HepG2 (cell line): ENCODE data around the gene CTNND2. TPM values are rescaled to one million over a fixed set of nuclear protein-coding genes. Genes with fewer than 3 reads are reported as not detected.

Source experiments
- ATAC-seq: fragments of 200-7000 bp; cut with Tn5 transposase; 3 replicates; pipeline ENCODE4 v1.9.1; 2020; ENCODE audit warnings: mild to moderate bottlenecking, moderate library complexity
- BruUV-seq: library from RNA; stranded (reverse); fragments of 400-500 nt; replicated peaks from 2 replicates; lab custom pipeline; 2021; lab: Mats Ljungman, UMichigan
- CTCF ChIA-PET: fragments of 300-600 bp; formaldehyde crosslinking; extraction: SDS; loops from one replicate; lab custom pipeline; 2021; ENCODE audit warnings: low total read pairs, inconsistent platforms, low intra/inter-chr PET ratio; lab: Yijun Ruan, JAX
- POLR2A ChIA-PET: fragments of 350-600 bp; sonication (Branson Sonifier 250); formaldehyde crosslinking; loops from one replicate; lab custom pipeline; 2020; ENCODE audit warnings: antibody characterized with exemption, inconsistent platforms; lab: Yijun Ruan, JAX
- DNase-seq: peaks from one replicate; pipeline ENCODE4 v3.0.0-alpha.2; 2015; ENCODE audit warnings: low spot score
- FAIRE-seq: peaks from 3 replicates; lab custom pipeline; 2011; peaks lifted over from hg19 to GRCh38; lab: Jason Lieb, UNC
- H2AFZ ChIP-seq: one replicate; pipeline ENCODE4 v1.6.1; 2011; ENCODE audit warnings: low read length, inconsistent platforms
- H3K27ac ChIP-seq: fragments of 300-600 bp; 3 replicates; pipeline ENCODE4 v1.8.0; 2011; ENCODE audit warnings: mixed run types, mild to moderate bottlenecking, mixed read lengths, low read length, inconsistent platforms; ENCODE audit not compliant: insufficient read depth; ENCODE audit errors: extremely low read length
- H3K27me3 ChIP-seq, 2 experiments: fragments of 200-600 bp in 1 of 2; 2 replicates in 1 of 2; 3 replicates in 1 of 2; pipeline versions ENCODE4 v1.6.0 to v1.8.0; 2011; ENCODE audit warnings: low read length in 2 of 2, mild to moderate bottlenecking in 2 of 2, moderate library complexity in 2 of 2, inconsistent platforms in 1 of 2; ENCODE audit not compliant: insufficient read depth in 2 of 2, control insufficient read depth in 1 of 2
- H3K36me3 ChIP-seq, 2 experiments: fragments of 200-600 bp in 1 of 2; replicated peaks in 1 of 2; 2 replicates in 1 of 2; 3 replicates in 1 of 2; pipeline versions ENCODE4 v1.5.1 to v1.8.0; 2011; ENCODE audit warnings: low read length in 2 of 2, inconsistent platforms in 1 of 2; ENCODE audit not compliant: insufficient read depth in 2 of 2, control insufficient read depth in 1 of 2
- H3K4me1 ChIP-seq: 2 replicates; pipeline ENCODE4 v1.5.1; 2012; ENCODE audit warnings: low read length, inconsistent platforms; ENCODE audit not compliant: insufficient read depth
- H3K4me2 ChIP-seq: 2 replicates; pipeline ENCODE4 v1.6.0; 2011; ENCODE audit warnings: low read depth, low read length, inconsistent platforms
- H3K4me3 ChIP-seq, 3 experiments: fragments of 200-600 bp in 1 of 3; sonication (generic), shearing (Covaris generic) in 1 of 3; replicated peaks in 1 of 3; 2 replicates each; pipeline ENCODE4 v1.5.1; 2011 to 2016; ENCODE audit warnings: low read length in 3 of 3, inconsistent platforms in 2 of 3, low read depth in 2 of 3, mild to moderate bottlenecking in 2 of 3, control low read depth in 1 of 3, mixed read lengths in 1 of 3; ENCODE audit not compliant: insufficient read depth in 1 of 3
- H3K79me2 ChIP-seq: one replicate; pipeline ENCODE4 v1.6.1; 2011; ENCODE audit warnings: low read length, inconsistent platforms; ENCODE audit not compliant: insufficient read depth
- H3K9ac ChIP-seq: 2 replicates; pipeline ENCODE4 v1.6.0; 2011; ENCODE audit warnings: mild to moderate bottlenecking, low read depth, low read length, inconsistent platforms; ENCODE audit not compliant: insufficient read depth
- H3K9me3 ChIP-seq: 2 replicates; pipeline ENCODE4 v1.5.1; 2012; ENCODE audit warnings: mild to moderate bottlenecking, low read length
- H4K20me1 ChIP-seq: 2 replicates; pipeline ENCODE4 v1.6.0; 2011; ENCODE audit warnings: inconsistent platforms, mild to moderate bottlenecking, low read length, moderate library complexity; ENCODE audit not compliant: insufficient read depth
- CAMTA2 ChIP-seq: sonication (generic); formaldehyde crosslinking; IDR thresholded peaks from 2 replicates; pipeline ENCODE4 v1.4.0; 2020; ENCODE audit warnings: mild to moderate bottlenecking, missing genetic modification reagents, borderline replicate concordance
- ELK4 ChIP-seq: sonication (generic); formaldehyde crosslinking; IDR thresholded peaks from 2 replicates; pipeline ENCODE4 v1.9.0; 2021; ENCODE audit warnings: missing genetic modification reagents, borderline replicate concordance
- HIVEP1 ChIP-seq: sonication (generic); formaldehyde crosslinking; IDR thresholded peaks from 2 replicates; pipeline ENCODE4 v1.4.0; 2020; ENCODE audit warnings: mild to moderate bottlenecking, missing genetic modification reagents
- HNF4G ChIP-seq, 2 experiments: sonication (generic) in 1 of 2; formaldehyde crosslinking in 1 of 2; IDR thresholded peaks; 2 replicates each; pipeline versions ENCODE4 v1.4.0 to v1.6.1; 2011 to 2020; ENCODE audit warnings: borderline replicate concordance in 2 of 2, low read depth in 2 of 2, mild to moderate bottlenecking in 2 of 2, low read length in 1 of 2, missing genetic modification reagents in 1 of 2, moderate library complexity in 1 of 2
- HOXA5 ChIP-seq: sonication (generic); formaldehyde crosslinking; IDR thresholded peaks from 2 replicates; pipeline ENCODE4 v1.4.0; 2020; ENCODE audit warnings: missing genetic modification reagents
- NAIF1 ChIP-seq: sonication (generic); formaldehyde crosslinking; IDR thresholded peaks from 2 replicates; pipeline ENCODE4 v1.5.0; 2020; ENCODE audit warnings: mild to moderate bottlenecking, missing genetic modification reagents, borderline replicate concordance
- PREB ChIP-seq: sonication (generic); formaldehyde crosslinking; IDR thresholded peaks from 2 replicates; pipeline ENCODE4 v1.4.0; 2020; ENCODE audit warnings: missing genetic modification reagents
- SNAPC4 ChIP-seq: sonication (generic); formaldehyde crosslinking; IDR thresholded peaks from 2 replicates; pipeline ENCODE4 v1.4.0; 2020; ENCODE audit warnings: mild to moderate bottlenecking, missing genetic modification reagents
- TCF12 ChIP-seq, 2 experiments: fragments of 450-650 bp in 1 of 2; sonication (generic) in 1 of 2; formaldehyde crosslinking in 1 of 2; IDR thresholded peaks; 2 replicates each; pipeline versions ENCODE4 v1.6.1 to v1.8.0; 2017 to 2022; ENCODE audit warnings: antibody characterized with exemption in 1 of 2, mild to moderate bottlenecking in 1 of 2, missing genetic modification reagents in 1 of 2, moderate library complexity in 1 of 2
- ZNF281 ChIP-seq: sonication (generic); formaldehyde crosslinking; IDR thresholded peaks from 2 replicates; pipeline ENCODE4 v1.4.0; 2020; ENCODE audit warnings: missing genetic modification reagents, borderline replicate concordance
- ZNF747 ChIP-seq: sonication (generic); formaldehyde crosslinking; IDR thresholded peaks from 2 replicates; pipeline ENCODE4 v1.8.1; 2023; ENCODE audit warnings: missing genetic modification reagents, mild to moderate bottlenecking, borderline replicate concordance
- WGBS: methylation state at CpG from one replicate; pipeline ENCODE4 v1.1.6; 2017; ENCODE audit warnings: low lambda C conversion rate; 5-methylcytosine and 5-hydroxymethylcytosine counted together
- in situ Hi-C: cut with HindIII; loops from 2 replicates; pipeline ENCODE4 v1.10.0; 2017; ENCODE audit warnings: low pct_unique_long_range_greater_than_20kb; ENCODE audit not compliant: extremely low pct_ligation_motif_present
- intact Hi-C: fragments of 100-400 bp; cut with micrococcal nuclease; formaldehyde crosslinking; loops from one replicate; pipeline ENCODE4 v1.10.0; 2022; ENCODE audit not compliant: unreplicated experiment
- polyA plus RNA-seq, 8 experiments: library from polyadenylated mRNA; depleted of rRNA in 3 of 8; stranded (reverse) in 7 of 8; unstranded in 1 of 8; fragments of >200 nt; fragmentation: Illumina TruSeq in 4 of 8; extraction: Trizol in 4 of 8; gene quantifications; 2 replicates each; pipeline versions ENCODE4 v1.2.1 to v1.2.3, GENCODE V29; 2011 to 2016; ENCODE audit warnings: low read depth in 4 of 8, missing spikeins in 1 of 8, mixed read lengths in 1 of 8; ENCODE audit not compliant: insufficient read depth in 1 of 8
- total RNA-seq, 5 experiments: library from RNA; depleted of rRNA; stranded (reverse); fragments of >200 nt; fragmentation: Illumina TruSeq; extraction: Trizol; gene quantifications; 2 replicates each; pipeline ENCODE4 v1.2.3, GENCODE V29; 2016; ENCODE audit warnings: low read depth in 1 of 5

CTNND2 gene
- total and polyA plus RNA-seq, 2 of the 13 experiments (the other 11 are each of a cell fraction or from before 2014, with no cell fraction given): not detected

GRCh38 chr5:11268891-11269290, 635.4 kb downstream of the CTNND2 start (continued):
- no peak for TF ChIP-seq SNAPC4
- no peak for TF ChIP-seq NAIF1
- no peak for TF ChIP-seq HIVEP1

GRCh38 chr5:11266331-11266730, 637.9 kb downstream of the CTNND2 start:
- Histone ChIP-seq H3K4me2 (no peak overlapping the region), H3K4me1 (peaks cover 13% of the 10 kb centered on the region; the same call in 1 of the 2 replicates), H3K36me3 (no peaks in the 10 kb centered on the region), H3K4me3 (no peak overlapping the region), H3K9ac (no peak overlapping the region), H4K20me1 (no peaks in the 10 kb centered on the region), H3K9me3 (no peaks in the 10 kb centered on the region), H3K79me2 (no peaks in the 10 kb centered on the region), H3K27me3 (no peaks in the 10 kb centered on the region), H2AFZ (no peak overlapping the region), H3K27ac (no peak overlapping the region)
- intact Hi-C loops (no loop called here), in situ Hi-C loops (loop anchor here (5.0 to 25.0 kb wide), 2 partner anchors 351 to 746 kb away; no protein-coding TSS in a partner anchor)
- DNase-seq (no peak), ATAC-seq (no peak), FAIRE-seq (no peak)
- no TSS peak for BruUV-seq
- ChIA-PET CTCF (interaction anchor here (1.7 kb wide), 1 partner anchor 757 kb away, joined by 8 read pairs; no protein-coding TSS in a partner anchor), POLR2A (no interaction called here)
- WGBS: 56% methylated on average over 2 of the region's 2 CpGs
- TF ChIP-seq ELK4 (CRISPR knock-in tag) (no peak), ZNF281 (CRISPR knock-in tag) (no peak), PREB (CRISPR knock-in tag) (no peak), TCF12 (IDR thresholded peaks at IDR 0.05) (no peak), TCF12 (CRISPR knock-in tag; IDR thresholded peaks at IDR 0.05) (no peak), HOXA5 (CRISPR knock-in tag) (no peak), CAMTA2 (CRISPR knock-in tag) (no peak), ZNF747 (CRISPR knock-in tag) (no peak), HNF4G (IDR thresholded peaks at IDR 0.05; ENCODE audit: borderline replicate concordance, low read depth, low read length) (no peak), HNF4G (CRISPR knock-in tag; IDR thresholded peaks at IDR 0.05; ENCODE audit: borderline replicate concordance, low read depth) (no peak)
